ENCODE data around the gene HSD17B1. TPM values are rescaled to one million over a fixed set of nuclear protein-coding genes. Genes with fewer than 3 reads are reported as not detected.

Gene HSD17B1
- total and polyA plus RNA-seq, 2 of the 13 experiments (the other 11 are each of a cell fraction or from before 2014, with no cell fraction given), result 0.54 to 0.93 TPM

GRCh38 chr17:42577532-42578281 lies 25.0 kb downstream of the HSD17B1 start, which contains the start of gene PSMC3IP (continued):
- no peak for TF ChIP-seq ZFP37 (CRISPR knock-in tag; IDR thresholded peaks at IDR 0.05; ENCODE audit: borderline replicate concordance)
- 0 out of 2 replicates have a peak, but pooled peaks have one; percentile 33 for TF ChIP-seq HMG20A (CRISPR knock-in tag; IDR thresholded peaks at IDR 0.05; ENCODE audit: borderline replicate concordance)
- TF ChIP-seq DR1 (CRISPR knock-in tag; IDR thresholded peaks at IDR 0.05), result peak; percentile 66
- TF ChIP-seq KDM6A (CRISPR knock-in tag; IDR thresholded peaks at IDR 0.05; ENCODE audit: low read depth), result no peak
- no peak for TF ChIP-seq SAFB2 (CRISPR knock-in tag; IDR thresholded peaks at IDR 0.05; ENCODE audit: borderline replicate concordance, low read depth)
- TF ChIP-seq ZBED4 (CRISPR knock-in tag; IDR thresholded peaks at IDR 0.05; ENCODE audit: borderline replicate concordance), result peak; percentile 100
- TF ChIP-seq KIAA2018 (CRISPR knock-in tag; IDR thresholded peaks at IDR 0.05; ENCODE audit: borderline replicate concordance), result no peak
- TF ChIP-seq, protein P1, sequence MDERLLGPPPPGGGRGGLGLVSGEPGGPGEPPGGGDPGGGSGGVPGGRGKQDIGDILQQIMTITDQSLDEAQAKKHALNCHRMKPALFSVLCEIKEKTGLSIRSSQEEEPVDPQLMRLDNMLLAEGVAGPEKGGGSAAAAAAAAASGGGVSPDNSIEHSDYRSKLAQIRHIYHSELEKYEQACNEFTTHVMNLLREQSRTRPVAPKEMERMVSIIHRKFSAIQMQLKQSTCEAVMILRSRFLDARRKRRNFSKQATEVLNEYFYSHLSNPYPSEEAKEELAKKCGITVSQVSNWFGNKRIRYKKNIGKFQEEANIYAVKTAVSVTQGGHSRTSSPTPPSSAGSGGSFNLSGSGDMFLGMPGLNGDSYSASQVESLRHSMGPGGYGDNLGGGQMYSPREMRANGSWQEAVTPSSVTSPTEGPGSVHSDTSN (CRISPR knock-in tag; IDR thresholded peaks at IDR 0.05), result 0 out of 2 replicates have a peak, but pooled peaks have one; percentile 41
- TF ChIP-seq ZNF3 (CRISPR knock-in tag; IDR thresholded peaks at IDR 0.05), result no peak
- peak; percentile 72 for TF ChIP-seq NCOA2 (CRISPR knock-in tag; IDR thresholded peaks at IDR 0.05)
- TF ChIP-seq, protein P2, sequence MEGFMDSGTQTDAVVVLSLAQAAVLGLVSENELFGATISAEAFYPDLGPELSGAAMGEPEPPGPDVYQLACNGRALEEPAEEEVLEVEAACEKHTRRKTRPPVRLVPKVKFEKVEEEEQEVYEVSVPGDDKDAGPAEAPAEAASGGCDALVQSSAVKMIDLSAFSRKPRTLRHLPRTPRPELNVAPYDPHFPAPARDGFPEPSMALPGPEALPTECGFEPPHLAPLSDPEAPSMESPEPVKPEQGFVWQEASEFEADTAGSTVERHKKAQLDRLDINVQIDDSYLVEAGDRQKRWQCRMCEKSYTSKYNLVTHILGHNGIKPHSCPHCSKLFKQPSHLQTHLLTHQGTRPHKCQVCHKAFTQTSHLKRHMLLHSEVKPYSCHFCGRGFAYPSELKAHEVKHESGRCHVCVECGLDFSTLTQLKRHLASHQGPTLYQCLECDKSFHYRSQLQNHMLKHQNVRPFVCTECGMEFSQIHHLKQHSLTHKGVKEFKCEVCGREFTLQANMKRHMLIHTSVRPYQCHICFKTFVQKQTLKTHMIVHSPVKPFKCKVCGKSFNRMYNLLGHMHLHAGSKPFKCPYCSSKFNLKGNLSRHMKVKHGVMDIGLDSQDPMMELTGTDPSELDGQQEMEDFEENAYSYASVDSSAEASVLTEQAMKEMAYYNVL (CRISPR knock-in tag; IDR thresholded peaks at IDR 0.05; ENCODE audit: borderline replicate concordance), result peak; percentile 53; the same call in 1 of the 2 replicates
- no peak for TF ChIP-seq HDAC2 (CRISPR knock-in tag; IDR thresholded peaks at IDR 0.05)
- TF ChIP-seq SNAPC2 (CRISPR knock-in tag; IDR thresholded peaks at IDR 0.05), result peak; percentile 18; the same call in 1 of the 2 replicates
